Left lobe of liver (tissue), 2 donors: ENCODE data around the gene ANTXR1. TPM values are rescaled to one million over a fixed set of nuclear protein-coding genes. Genes with fewer than 3 reads are reported as not detected.

Source experiments
- ATAC-seq: fragments of 200-7000 bp; cut with Tn5 transposase; one replicate; pipeline ENCODE4 v1.9.1; 2020; ENCODE audit warnings: mild to moderate bottlenecking, moderate library complexity
- DNase-seq: peaks from one replicate; pipeline ENCODE4 v3.0.0-alpha.2; 2020; ENCODE audit warnings: low spot score
- total RNA-seq: library from RNA; stranded (reverse); gene quantifications from one replicate; pipeline ENCODE4 v1.2.1, GENCODE V29; 2021
- donor health status: DM: no; HTN: no; CAD: no; lungs with moderate emphysema.
- donor health status: DM: no; HTN: yes; CAD: no.

Gene ANTXR1
- total RNA-seq, 1 donor from 2014 or later = 2.2 TPM

DNA sequence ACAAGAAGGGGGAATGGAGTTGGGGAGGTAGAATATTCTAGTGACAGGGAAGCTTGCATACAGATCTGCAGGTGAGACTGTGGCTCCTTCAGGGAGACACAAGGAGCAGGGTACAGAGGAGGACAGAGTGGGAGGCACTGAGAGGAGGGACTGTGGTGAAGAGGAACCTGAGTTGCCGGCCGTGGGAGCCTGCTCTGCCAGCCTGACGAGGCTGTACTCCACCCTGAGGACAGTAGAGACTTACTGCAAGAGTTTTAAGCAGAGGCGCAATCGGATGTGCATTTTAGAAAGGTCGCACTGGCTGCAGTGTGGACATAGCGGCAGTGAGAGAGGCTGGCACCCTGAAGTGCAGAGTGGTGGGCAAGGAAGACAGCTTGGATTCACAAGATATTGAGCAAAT is 188.3 kb downstream of the ANTXR1 start:
- ATAC-seq (no peak), DNase-seq (no peak)

DNA sequence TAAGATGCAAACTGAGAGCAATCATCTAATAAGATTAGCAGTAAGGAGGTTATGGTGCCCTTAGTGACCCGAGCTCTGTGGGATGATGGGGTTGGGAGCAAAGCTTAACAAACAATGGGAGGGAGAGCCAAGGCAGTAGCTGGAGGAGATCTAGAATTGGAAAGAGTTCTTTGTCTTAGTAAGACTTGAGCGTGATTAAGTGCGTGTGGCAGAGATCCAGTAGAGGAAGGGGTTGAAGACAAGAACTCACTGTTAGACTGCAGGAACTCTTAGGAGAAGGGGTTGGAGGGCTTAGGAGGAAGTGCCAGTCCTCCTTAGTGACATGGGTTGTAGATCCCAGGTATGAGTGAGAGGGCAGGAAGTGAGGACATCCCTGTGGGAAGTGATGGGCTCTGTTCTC is 189.3 kb downstream of the ANTXR1 start:
- no peak for DNase-seq
- no peak for ATAC-seq

DNA sequence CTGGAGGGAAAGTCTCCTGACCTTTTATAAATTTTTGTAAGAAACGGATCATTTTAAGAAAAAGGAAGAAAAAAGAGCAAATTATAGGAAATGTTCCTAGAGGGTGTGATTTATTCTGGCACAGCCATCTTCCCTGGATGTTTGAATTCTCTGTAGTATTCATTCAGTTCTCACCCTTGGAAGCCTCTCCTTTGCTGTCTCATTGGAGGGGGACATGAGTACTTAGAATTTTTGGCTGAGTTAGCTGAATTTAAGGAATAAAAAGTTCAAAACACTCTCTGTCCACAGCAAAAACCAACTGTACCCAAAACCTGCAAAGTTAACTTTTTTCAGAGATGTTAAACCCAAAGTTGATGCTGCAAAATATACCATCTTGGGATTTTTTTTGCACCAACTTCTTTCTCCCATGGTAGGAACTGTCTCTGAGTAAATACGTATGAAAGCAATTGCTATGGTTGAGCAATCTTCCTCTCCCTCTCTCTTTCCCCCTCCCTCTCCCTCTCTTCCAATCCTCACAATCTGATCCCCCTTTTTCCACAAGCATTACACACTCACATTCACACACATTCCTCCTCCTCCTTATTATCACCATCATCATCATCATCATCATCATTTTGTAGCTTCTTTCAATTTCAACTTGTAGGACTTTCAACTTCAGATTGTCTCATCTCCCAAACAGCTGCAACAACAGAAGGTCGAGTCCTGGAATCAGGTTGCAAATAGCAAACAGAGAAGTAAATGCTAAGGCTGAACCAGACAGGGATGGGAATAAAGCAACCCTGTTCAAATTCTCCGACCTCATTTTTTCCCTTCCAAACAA is 190.4 kb downstream of the ANTXR1 start:
- DNase-seq = no peak
- no peak for ATAC-seq

DNA sequence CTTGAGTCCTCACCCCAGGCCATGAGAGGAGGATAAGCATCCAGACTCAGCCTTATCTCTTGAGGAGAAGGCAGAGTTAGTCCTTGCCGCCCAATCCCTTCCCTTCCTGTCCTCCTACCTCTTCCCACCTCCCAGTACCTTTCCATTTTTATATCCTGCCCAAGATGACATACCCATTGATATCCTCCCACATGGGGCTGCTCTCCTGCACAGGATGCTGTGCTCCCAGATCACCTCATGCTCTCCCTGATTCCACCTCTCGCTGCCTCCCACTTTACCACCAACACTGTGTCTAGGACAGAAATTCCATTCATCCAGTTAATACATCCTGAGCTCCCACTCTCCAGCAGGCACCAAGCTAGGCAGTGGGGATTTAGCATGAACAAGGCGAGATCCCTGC is 191.7 kb downstream of the ANTXR1 start:
- ATAC-seq (no peak), DNase-seq (no peak)

DNA sequence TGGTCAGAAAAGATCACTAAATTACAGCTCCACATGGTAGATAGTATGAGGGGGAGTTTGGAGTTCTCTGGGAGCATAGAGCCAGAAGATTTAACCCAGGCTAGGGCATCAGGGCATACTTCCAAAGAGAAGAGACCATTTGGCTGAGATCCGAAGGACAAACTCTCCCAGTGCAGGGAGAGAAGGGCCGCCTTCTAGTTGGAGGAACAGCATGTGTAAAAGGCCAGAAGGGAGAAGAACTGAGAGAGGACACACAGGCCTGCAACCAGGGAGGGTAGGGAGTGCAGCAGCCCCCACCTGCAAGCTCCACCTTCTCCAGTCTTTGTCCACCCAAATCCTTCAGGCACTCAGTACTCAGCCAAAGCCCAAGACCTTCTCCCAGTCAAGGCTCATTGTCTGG is 192.1 kb downstream of the ANTXR1 start:
- ATAC-seq (no peak), DNase-seq (no peak)

DNA sequence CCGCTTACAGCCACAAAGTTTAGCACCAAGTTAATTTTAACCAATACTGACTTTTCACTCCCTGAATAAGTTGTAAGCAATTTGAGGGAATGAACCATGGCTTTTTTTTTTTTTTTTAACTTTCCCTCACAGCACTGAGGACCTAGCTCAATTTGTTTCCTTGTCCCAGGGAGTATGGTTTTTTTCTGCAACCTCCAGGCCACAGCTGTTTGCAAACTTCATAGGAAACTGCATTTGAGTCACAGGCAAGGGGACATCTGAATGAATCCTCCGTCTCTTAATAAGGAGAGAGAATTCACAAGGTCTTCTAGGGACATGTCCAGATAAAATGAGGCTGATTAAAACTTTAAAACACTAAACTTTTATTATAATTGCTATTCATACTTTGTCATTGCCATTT is 192.5 kb downstream of the ANTXR1 start:
- DNase-seq = no peak
- ATAC-seq = no peak

DNA sequence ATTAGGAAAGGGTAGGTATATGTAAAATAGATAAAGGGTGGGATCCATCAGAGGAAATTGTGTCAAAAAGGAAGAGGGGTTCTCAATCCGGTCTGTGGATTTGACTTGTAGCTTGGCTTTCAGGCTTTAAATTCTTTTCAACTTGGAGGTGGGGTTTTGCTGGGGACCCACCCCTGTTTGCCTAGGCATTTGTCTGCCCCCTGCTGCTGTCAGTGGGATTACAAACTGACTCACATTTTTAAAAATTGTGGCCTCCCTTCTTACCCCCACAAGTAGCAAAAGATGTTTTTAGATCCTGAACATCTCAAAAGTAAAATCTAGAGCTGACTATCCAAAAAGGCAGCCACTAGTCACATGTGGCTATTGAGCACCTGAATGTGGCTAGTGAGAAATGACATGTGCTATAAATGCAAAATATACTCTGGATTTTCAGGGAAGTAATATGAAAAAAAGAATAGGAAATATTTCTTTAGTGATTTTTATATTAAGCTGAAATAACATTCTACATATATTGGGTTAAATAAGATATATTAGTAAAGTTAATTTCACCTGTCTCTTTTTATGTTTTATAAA is 195.1 kb downstream of the ANTXR1 start:
- DNase-seq (no peak), ATAC-seq (no peak)

DNA sequence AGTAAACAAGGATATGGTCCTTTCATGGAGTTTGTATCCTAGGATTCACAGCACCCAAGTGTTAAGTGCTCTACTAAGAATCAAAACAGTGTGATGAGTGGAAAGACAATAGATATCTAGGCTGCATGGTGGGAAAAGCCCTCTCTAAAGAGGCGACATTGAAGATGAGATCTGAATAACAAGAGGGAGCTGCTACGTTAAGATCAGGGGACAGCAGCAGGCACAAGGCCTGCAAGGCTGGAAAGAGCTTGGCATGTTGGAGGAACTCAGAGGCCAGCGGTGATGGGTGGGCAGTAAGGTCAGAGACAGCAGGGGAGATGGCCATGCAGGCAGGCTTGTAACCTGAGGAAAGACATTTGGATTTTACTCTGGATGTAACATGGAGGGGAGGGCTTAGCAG is 196.5 kb downstream of the ANTXR1 start:
- ATAC-seq (no peak), DNase-seq (no peak)

DNA sequence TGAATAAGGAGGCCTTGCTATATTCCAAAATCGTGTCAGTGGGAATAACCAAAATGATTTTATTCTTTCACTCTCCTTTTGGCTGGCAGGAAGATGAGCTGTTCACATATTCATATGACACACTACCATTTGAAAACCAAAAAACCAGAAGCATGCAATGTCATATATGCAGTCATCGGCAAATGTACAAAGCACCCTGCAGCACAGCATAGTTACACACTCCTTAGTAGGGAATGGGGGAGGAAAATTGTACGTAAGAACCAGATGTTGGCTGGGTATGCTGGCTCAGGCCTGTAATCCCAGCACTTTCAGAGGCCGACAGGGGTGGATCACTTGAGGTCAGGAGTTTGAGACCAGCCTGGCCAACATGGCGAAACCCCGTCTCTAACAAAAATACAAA is 197.4 kb downstream of the ANTXR1 start:
- ATAC-seq = no peak
- no peak for DNase-seq

DNA sequence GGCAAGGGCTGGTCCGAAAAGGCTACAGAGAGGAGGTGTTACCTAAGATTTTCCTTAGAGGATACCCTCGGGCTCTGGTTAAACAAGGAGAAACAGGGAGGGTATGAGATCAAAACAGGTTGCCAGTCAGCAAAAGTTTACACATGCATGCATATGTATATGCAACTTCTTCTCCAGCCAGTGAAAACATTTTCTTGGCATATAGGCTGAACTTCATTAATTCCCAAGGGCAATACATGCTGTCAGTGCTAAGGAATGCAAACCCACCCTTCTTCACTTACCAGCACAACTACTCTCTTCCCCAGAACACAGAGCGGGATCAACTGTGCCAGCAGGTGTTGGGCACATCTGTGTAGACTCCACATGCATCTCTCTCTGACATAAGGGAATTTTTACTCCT is 198.1 kb downstream of the ANTXR1 start:
- ATAC-seq (no peak), DNase-seq (no peak)

DNA sequence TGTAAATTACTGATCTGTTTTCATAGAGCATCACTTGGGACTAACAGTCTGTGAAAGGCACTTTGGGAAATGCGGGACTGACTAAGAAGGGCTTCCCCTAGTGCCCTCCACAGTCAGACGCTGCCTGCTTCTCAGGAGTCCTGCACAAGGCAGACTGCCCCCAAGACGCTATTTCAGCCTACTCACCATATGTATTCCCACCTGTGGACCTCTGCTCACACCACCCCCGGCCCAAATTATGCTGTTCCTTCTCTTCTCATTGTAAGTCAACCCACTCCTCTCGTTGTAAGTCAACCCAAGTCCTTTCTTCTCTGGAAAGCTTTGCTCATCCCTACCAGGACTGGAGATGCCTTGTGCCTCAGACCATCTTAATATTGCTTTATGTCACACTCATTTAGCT is 198.7 kb downstream of the ANTXR1 start:
- ATAC-seq = no peak
- no peak for DNase-seq

DNA sequence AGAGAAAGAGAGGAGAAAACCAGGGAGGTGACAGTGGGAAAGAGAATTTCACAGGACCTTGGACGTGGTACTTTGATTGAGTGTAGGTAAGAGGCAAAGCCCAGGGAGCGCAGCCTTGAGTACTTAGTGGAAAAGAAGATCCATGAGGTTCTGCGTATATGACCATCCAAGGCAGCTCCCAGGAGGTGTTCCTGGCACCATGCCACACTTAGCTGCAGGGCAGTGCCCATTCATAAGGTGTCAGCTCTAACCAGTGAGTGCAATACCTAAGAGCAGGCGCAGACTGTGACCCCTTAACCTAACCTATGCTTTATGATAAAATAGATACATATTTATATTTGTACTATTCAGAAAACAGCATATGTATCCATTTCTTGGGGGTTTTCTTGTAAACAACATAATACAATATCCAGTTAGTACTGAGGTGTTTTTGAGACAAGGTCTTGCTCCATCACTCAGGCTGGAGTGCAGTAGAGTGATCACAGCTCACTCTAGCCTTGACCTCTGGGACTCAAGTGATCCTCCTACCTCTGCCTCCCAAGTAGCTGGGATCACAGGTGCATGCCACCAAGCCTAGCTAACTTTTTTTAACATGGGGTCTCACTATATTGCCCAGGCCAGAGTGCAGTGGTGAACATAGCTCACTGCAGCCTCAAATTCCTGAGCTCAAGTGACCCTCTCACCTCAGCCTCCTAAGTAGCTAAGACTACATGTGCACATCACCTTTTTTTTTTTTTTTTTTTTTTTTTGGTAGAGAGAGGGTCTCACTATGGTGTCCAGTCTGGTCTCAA is 199.5 kb downstream of the ANTXR1 start:
- ATAC-seq = no peak
- DNase-seq = no peak

DNA sequence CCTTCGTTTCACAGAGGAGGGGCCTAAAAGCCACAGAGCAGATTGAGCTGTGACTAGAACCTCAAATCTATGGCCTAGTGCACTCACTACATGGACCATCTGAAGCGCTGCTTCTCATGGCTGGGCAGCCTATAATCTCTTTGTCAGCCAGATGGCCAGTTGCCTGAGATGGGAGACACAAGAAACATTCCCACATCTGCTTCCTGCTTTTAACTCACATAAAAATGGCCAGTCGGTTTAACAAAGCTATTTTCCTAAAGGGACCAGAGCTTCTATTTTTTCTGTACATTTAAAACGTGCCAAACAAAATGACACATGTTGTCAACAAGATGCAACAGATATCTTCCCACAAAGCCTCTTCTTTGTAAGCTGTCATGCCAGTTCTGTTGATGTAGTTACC is 200.2 kb downstream of the ANTXR1 start:
- no peak for ATAC-seq
- no peak for DNase-seq

DNA sequence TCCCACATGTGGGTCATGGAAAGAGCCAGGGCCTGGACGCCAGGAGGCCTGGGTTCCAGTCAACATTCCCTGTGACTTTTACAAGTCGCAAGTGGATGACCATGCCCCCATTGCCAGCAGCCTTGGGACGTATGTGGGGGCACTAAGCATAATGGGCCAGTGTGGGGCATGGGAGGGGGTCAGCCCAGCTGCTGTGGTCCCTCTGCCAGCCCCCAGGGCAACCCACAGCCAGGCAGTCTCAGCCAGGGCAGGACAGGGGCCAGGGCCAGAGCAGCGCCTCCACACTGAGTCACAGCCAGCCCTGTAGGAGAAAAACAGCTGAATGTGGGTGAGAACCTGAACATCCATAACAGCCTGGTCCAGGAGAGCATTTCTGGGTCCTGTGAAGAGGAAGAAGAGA is 200.8 kb downstream of the ANTXR1 start:
- DNase-seq (no peak), ATAC-seq (no peak)

DNA sequence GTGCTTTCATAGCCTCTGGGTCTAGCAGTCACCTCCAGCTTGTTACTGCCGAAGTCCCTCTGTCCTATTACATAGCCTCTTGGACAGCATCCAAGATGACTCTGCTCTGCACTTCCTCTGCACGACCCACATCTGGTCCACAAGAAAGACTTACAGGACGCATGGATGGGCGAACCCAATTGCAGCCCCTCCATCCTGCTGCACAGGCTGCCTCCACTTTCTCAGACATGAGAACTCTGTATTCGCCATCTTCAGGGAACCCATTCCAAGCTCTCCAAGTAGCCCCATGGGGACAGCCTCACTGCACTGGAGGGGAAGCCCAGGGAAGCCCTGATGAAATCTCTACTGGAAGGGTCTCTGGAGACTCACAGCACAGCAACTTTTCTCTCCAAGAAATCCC is 201.9 kb downstream of the ANTXR1 start:
- DNase-seq (no peak), ATAC-seq (peak; percentile 43)

DNA sequence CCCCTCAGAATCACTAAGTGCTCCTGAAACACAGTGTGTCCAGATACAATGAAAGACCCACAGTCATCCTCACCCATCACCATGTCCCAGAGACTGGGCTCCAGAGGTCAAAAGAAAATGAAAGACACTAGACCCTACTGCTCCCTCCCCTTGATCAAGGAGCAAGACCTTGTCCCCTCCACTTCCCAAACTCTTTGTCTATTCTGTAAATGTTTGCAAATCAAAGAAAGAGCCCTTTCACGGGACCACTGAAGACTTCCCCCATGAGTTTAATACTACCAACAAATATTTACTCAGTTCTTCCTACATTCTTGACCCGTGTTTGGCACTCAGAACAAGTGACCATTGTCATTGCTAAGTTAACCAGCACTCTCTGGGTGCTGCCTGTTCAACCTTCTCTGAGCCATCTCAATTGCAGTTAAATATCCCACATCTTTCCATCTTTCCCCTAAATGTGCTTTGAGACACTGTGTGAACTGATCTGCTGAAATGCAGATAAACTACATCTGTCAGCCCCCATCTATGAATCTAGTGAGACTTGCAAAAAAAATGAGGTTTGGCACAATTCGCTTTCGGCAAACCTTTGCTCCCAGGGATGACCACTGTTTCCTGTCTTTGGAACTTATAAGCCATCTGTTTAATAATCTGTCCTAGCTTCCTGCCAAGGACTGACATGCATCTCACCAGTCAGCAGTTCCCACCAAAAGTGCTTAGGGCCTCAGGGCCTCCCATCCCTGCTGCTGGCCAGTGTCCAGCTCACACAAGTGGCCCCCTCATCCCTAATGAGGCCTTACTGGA is 203.8 kb downstream of the ANTXR1 start:
- DNase-seq (no peak), ATAC-seq (peak; percentile 11)

DNA sequence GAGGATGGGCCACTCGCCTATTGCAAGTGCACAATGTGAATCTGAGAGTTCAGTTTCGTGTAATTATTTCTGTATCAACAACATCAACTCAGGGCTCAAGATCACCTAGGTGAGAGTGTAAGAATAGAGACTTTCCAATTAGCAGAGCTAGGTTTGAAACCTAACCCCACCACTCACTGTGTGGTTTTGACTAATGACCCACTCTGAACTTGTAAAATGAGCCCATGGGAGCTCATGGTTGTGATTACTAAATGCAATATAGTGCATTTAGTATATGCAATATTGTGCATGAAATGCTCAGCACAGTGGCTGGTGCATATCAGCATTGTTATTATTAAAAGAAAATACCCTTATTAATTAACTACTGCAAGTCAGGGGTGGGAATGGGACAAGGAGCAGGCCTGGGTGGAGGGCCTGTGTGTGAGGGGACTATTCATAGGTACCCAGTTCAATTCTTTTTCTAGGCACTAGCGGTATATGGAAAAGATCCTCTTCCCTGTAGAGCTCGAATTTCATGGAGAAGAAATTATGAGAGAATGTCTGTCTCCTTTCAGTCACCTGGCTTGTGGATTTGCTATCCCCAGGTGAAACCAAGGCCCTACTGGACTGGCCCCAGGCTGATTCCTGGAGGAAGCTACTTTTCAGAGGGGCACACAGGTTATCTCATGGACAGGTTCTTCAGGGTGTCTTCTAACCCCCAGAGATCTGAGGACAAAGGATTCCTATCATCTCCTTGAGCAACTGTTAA is 204.5 kb downstream of the ANTXR1 start:
- ATAC-seq (no peak), DNase-seq (no peak)

DNA sequence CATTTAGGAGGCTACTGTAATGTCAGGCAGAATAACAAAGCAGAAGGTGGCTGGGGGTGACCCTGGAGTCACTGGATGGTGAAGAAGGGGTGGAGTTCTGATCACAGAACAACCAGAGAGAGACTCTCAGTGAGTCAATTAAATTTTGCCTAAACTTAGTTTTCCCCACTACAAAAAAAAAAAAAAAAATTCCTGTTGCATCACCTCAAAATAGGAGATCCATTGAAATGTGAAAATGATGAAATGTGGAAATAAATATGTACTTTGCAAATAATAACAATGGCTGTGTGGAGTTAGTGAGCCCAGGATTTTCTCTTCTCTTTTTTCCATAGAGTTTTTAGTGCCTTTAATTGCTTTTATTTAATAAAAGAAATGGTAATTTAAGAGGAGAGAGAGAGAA is 208.5 kb downstream of the ANTXR1 start:
- no peak for ATAC-seq
- DNase-seq = no peak

DNA sequence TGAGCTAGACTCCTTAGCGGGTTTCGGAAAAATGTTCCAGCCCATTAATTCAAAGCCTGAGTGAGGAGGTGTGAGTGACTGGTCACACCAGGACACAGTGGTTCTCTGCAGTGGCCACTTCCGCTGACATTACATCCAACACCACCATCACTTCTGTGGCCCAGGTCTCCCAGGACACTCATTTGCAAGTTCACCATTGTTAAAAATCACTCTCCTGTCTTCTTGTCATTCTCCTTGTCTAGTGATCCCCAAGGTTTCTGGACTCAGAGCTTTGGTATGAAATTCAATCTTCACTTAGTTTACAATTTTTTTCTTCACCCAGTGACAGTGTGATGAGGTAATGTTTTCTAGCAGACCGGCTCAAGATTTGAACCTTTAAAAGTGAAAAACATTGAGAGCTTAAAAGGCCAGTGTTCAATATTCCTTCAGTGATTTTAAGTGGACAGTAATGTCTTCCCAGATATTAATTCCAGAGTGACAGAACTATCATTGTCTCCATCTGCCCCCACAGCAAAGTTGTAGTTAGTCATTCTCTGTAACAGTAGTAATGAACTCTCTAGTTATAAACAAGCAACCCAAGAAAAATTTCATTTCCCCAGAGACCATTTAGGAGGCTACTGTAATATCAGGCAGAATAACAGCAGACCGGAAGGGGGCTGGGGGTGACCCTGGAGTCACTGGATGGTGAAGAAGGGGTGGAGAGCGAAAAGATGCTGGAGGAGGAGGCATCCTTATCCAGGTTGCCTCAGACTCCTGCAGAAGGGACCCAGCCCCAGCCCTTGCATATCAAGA is 209.2 kb downstream of the ANTXR1 start:
- no peak for ATAC-seq
- no peak for DNase-seq
